GM12878 (cell line): ENCODE results near the gene ALOXE3. TPM values are rescaled to one million over a fixed set of nuclear protein-coding genes. Genes with fewer than 3 reads are reported as not detected.
A peak's percentile ranks its signal among the peaks of the same experiment; 100 is the strongest.

ENCODE experiments used
- ASH2L ChIP-seq: fragments of 300-600, 200-600 bp; sonication (generic); IDR thresholded peaks from 2 replicates; pipeline ENCODE4 v1.6.1; 2017; ENCODE audit warnings: low read depth, mild to moderate bottlenecking, borderline replicate concordance
- CBFB ChIP-seq: IDR thresholded peaks from 2 replicates; pipeline ENCODE4 v1.6.1; 2016; ENCODE audit warnings: antibody characterized with exemption, low read depth
- CREM ChIP-seq: IDR thresholded peaks from 2 replicates; pipeline ENCODE4 v1.6.1; 2014; ENCODE audit warnings: antibody characterized with exemption, low read depth
- EED ChIP-seq: sonication (generic); IDR thresholded peaks from 2 replicates; pipeline ENCODE4 v1.6.1; 2016; ENCODE audit warnings: antibody characterized with exemption, low read depth
- ELK1 ChIP-seq: IDR thresholded peaks from 2 replicates; pipeline ENCODE4 v1.6.1; 2012; ENCODE audit warnings: low read depth, low read length, improper control_type of control experiment
- IKZF2 ChIP-seq, 2 experiments: fragments of 450-650 bp; IDR thresholded peaks; 2 replicates each; pipeline ENCODE4 v1.6.1; 2017; ENCODE audit warnings: mild to moderate bottlenecking in 2 of 2, moderate library complexity in 2 of 2
- MTA3 ChIP-seq: IDR thresholded peaks from 2 replicates; pipeline ENCODE4 v1.6.1; 2012; ENCODE audit warnings: low read length, inconsistent platforms, borderline replicate concordance
- NBN ChIP-seq: fragments of 450-650 bp; IDR thresholded peaks from 2 replicates; pipeline ENCODE4 v1.6.1; 2016
- PAX5 ChIP-seq: IDR thresholded peaks from 2 replicates; pipeline ENCODE4 v1.6.1; 2011; ENCODE audit warnings: low read depth, low read length, borderline replicate concordance
- PBX3 ChIP-seq: IDR thresholded peaks from 2 replicates; pipeline ENCODE4 v1.6.1; 2011; ENCODE audit warnings: mild to moderate bottlenecking, low read depth, low read length, moderate library complexity; ENCODE audit not compliant: insufficient replicate concordance
- PKNOX1 ChIP-seq: fragments of 450-650 bp; IDR thresholded peaks from 2 replicates; pipeline ENCODE4 v1.6.1; 2016; ENCODE audit warnings: mild to moderate bottlenecking
- RAD51 ChIP-seq: fragments of 450-650 bp; IDR thresholded peaks from 2 replicates; pipeline ENCODE4 v1.6.1; 2016; ENCODE audit warnings: moderate library complexity, mild to moderate bottlenecking, inconsistent platforms
- RB1 ChIP-seq: fragments of 450-650 bp; formaldehyde crosslinking; IDR thresholded peaks from 2 replicates; pipeline ENCODE4 v1.6.1; 2017; ENCODE audit warnings: mild to moderate bottlenecking, borderline replicate concordance
- SMARCA5 ChIP-seq: fragments of 450-650 bp; IDR thresholded peaks from 2 replicates; pipeline ENCODE4 v1.6.1; 2017; ENCODE audit warnings: mild to moderate bottlenecking
- SPI1 ChIP-seq: IDR thresholded peaks from 2 replicates; pipeline ENCODE4 v1.6.1; 2011; ENCODE audit warnings: low read depth, mild to moderate bottlenecking, low read length, moderate library complexity, borderline replicate concordance; ENCODE audit not compliant: insufficient read depth
- SREBF2 ChIP-seq: IDR thresholded peaks from 2 replicates; pipeline ENCODE4 v1.6.1; 2012; ENCODE audit warnings: mild to moderate bottlenecking, low read length
- TARDBP ChIP-seq: IDR thresholded peaks from 2 replicates; pipeline ENCODE4 v1.6.1; 2016; ENCODE audit warnings: borderline replicate concordance
- TBL1XR1 ChIP-seq: IDR thresholded peaks from 2 replicates; pipeline ENCODE4 v1.6.1; 2012; ENCODE audit warnings: low read depth, low read length, improper control_type of control experiment
- TCF3 ChIP-seq: IDR thresholded peaks from 2 replicates; pipeline ENCODE4 v1.6.1; 2012; ENCODE audit warnings: low read depth, mild to moderate bottlenecking, low read length, borderline replicate concordance; ENCODE audit not compliant: insufficient read depth
- YBX1 ChIP-seq: fragments of 450-650 bp; IDR thresholded peaks from 2 replicates; pipeline ENCODE4 v1.6.1; 2016; ENCODE audit warnings: antibody characterized with exemption
- ZBED1 ChIP-seq: IDR thresholded peaks from 2 replicates; pipeline ENCODE4 v1.6.1; 2016; ENCODE audit warnings: borderline replicate concordance
- ZBTB33 ChIP-seq: fragments of 450-650 bp; IDR thresholded peaks from 2 replicates; pipeline ENCODE4 v1.6.1; 2017; ENCODE audit warnings: mild to moderate bottlenecking
- ZSCAN29 ChIP-seq: fragments of 450-650 bp; IDR thresholded peaks from 2 replicates; pipeline ENCODE4 v1.6.1; 2017; ENCODE audit warnings: mild to moderate bottlenecking, moderate library complexity
- ZZZ3 ChIP-seq: IDR thresholded peaks from 2 replicates; pipeline ENCODE4 v1.6.1; 2011; ENCODE audit warnings: low read depth; ENCODE audit not compliant: control insufficient read depth, insufficient read length
- polyA plus RNA-seq, 11 experiments: library from polyadenylated mRNA; depleted of rRNA in 4 of 11; unstranded in 6 of 11; stranded (reverse) in 5 of 11; fragments of >200 nt; fragmentation: Nextera tagmentation in 4 of 11; fragmentation: Illumina TruSeq in 1 of 11; extraction: Ambion mirVana in 4 of 11; extraction: Trizol in 1 of 11; gene quantifications; 1 replicate in 1 of 11; 2 replicates in 10 of 11; pipeline versions ENCODE4 v1.2.1 to v1.2.3, GENCODE V29; 2011 to 2016; ENCODE audit warnings: inconsistent platforms in 2 of 11, missing spikeins in 2 of 11, low read depth in 1 of 11
- total RNA-seq, 4 experiments: library from RNA; depleted of rRNA in 3 of 4; stranded (reverse); fragments of >200 nt in 3 of 4; fragmentation: Illumina TruSeq in 1 of 4; extraction: Trizol in 1 of 4; gene quantifications; 2 replicates each; pipeline versions ENCODE4 v1.2.1 to v1.2.3, GENCODE V29; 2013 to 2021

ALOXE3 gene
- total and polyA plus RNA-seq, 10 of the 15 experiments (the other 5 are each of a cell fraction or from before 2014, with no cell fraction given) = 0.04 TPM; not detected in 9

- TF ChIP-seq SMARCA5 (peak; percentile 97), ZBED1 (peak; percentile 60; the same call in 1 of the 2 replicates), PKNOX1 (peak; percentile 82), ASH2L (no peak), MTA3 (peak; percentile 51; the same call in 1 of the 2 replicates), ZBTB33 (no peak), SREBF2 (peak; percentile 93), ELK1 (no peak), CREM (peak; percentile 52; the same call in 1 of the 2 replicates), EED (peak; percentile 41; the same call in 1 of the 2 replicates), RB1 (0 out of 2 replicates have a peak, but pooled peaks have one; percentile 21), PBX3 (no peak), PAX5 (peak; percentile 35; the same call in 1 of the 2 replicates), ZZZ3 (no peak), CBFB (peak; percentile 54; the same call in 1 of the 2 replicates), TCF3 (peak; percentile 57; the same call in 1 of the 2 replicates), TBL1XR1 (peak; percentile 38; the same call in 1 of the 2 replicates), YBX1 (no peak), ZSCAN29 (peak; percentile 97), NBN (no peak), TARDBP (peak; percentile 97), RAD51 (0 out of 2 replicates have a peak, but pooled peaks have one; percentile 9), SPI1 (no peak), IKZF2 (IDR thresholded peaks at IDR 0.05) (peak; percentile 60 to 84)
These were observed 1.5 kb upstream of the ALOXE3 start (continued) for GRCh38 chr17:8119581-8120519.
